ENCODE data around the gene SPC25. TPM values are rescaled to one million over a fixed set of nuclear protein-coding genes. Genes with fewer than 3 reads are reported as not detected.

SPC25 gene
- total and polyA plus RNA-seq, 10 of the 15 experiments (the other 5 are each of a cell fraction or from before 2014, with no cell fraction given): 18.7 to 61.5 (median 32.0) TPM

GRCh38 chr2:168894720-168895119 is 4.5 kb upstream of the SPC25 start:
- POLR2A ChIA-PET: no interaction called here
- Histone ChIP-seq H3K4me3 (no peak overlapping the region), H3K4me2 (ENCODE audit: control insufficient read depth, insufficient read depth) (no peak overlapping the region), H3K36me3 (ENCODE audit: control insufficient read depth in 2 of 2, insufficient read depth in 2 of 2, low read length in 1 of 2) (no peaks in the 10 kb centered on the region), H3K27ac (ENCODE audit: control insufficient read depth, insufficient read depth) (no peak overlapping the region), H3K79me2 (ENCODE audit: control insufficient read depth, insufficient read depth, low read length) (peaks cover 3% of the 10 kb centered on the region), H3K4me1 (ENCODE audit: control insufficient read depth, insufficient read depth, low read length) (no peaks in the 10 kb centered on the region), H4K20me1 (ENCODE audit: control insufficient read depth, insufficient read depth) (no peaks in the 10 kb centered on the region), H2AFZ (ENCODE audit: control insufficient read depth, low read depth, low read length) (no peak overlapping the region), H3K9ac (ENCODE audit: control insufficient read depth, insufficient read depth, low read length) (no peak overlapping the region), H3K9me3 (replicated peaks; ENCODE audit: control insufficient read depth, insufficient read depth, low read length) (no peaks in the 10 kb centered on the region), H3K27me3 (replicated peaks in 1 of 2; ENCODE audit: control insufficient read depth in 2 of 2, insufficient read depth in 2 of 2, low read length in 1 of 2) (peaks cover 0 to 3% of the 10 kb centered on the region in 2 experiments; a peak in 1 of 4 replicates)
- BruUV-seq (replicated peaks): no TSS peak
- TF ChIP-seq NR2C1 (IDR thresholded peaks at IDR 0.05) (no peak), ZNF217 (IDR thresholded peaks at IDR 0.05) (no peak), PKNOX1 (IDR thresholded peaks at IDR 0.05) (no peak), IKZF1 (conservative IDR thresholded peaks at IDR 0.05) (no peak), SIN3A (IDR thresholded peaks at IDR 0.05; ENCODE audit: low read depth, low read length) (no peak), PAX5 (IDR thresholded peaks at IDR 0.05; ENCODE audit: borderline replicate concordance, low read depth, low read length) (no peak)
- SMC1A ChIA-PET (ENCODE audit: uncharacterized antibody, unreplicated experiment): no interaction called here
- RAD21 ChIA-PET (ENCODE audit: unreplicated experiment): no interaction called here
- in situ Hi-C loops (cut with MboI): no loop called here
- intact Hi-C loops (cut with micrococcal nuclease; ENCODE audit: unreplicated experiment): no loop called here
- CTCF ChIA-PET: no interaction called here
- DNase-seq (ENCODE audit: low read depth, low spot score): no peak
- no peak for ATAC-seq
- no peak for FAIRE-seq

DNA sequence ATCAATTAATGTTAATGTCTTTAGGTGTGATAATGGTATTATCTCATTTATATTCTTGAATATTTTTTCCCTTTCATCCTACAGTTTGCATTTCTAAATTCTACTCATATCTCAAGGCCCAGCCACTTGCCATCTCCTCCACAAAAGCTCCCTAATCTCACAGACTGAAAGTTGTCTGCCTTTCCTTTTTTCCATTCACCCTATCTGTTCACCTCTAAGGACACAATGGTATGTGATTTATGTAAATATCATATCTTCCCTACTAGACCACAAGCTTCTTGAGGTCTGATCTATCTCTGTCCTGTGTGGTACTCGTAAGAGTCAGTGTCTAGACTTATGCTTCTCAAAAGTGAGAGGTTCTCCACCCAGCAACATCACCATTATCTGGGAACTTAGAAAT is 3.9 kb upstream of the SPC25 start:
- intact Hi-C loops (cut with micrococcal nuclease; ENCODE audit: unreplicated experiment) (no loop called here), in situ Hi-C loops (cut with MboI) (no loop called here)
- 23% methylated on average over 1 of the region's 1 CpG for WGBS (ENCODE audit: insufficient coverage, insufficient replicate concordance, low lambda C conversion rate, missing lambda C conversion rate)
- Histone ChIP-seq H3K4me2 (ENCODE audit: control insufficient read depth, insufficient read depth) (no peak overlapping the region), H3K9ac (ENCODE audit: control insufficient read depth, insufficient read depth, low read length) (no peak overlapping the region), H3K4me3 (no peak overlapping the region), H3K27ac (ENCODE audit: control insufficient read depth, insufficient read depth) (no peak overlapping the region), H4K20me1 (ENCODE audit: control insufficient read depth, insufficient read depth) (no peaks in the 10 kb centered on the region), H2AFZ (ENCODE audit: control insufficient read depth, low read depth, low read length) (no peak overlapping the region), H3K4me1 (ENCODE audit: control insufficient read depth, insufficient read depth, low read length) (no peaks in the 10 kb centered on the region), H3K79me2 (ENCODE audit: control insufficient read depth, insufficient read depth, low read length) (peaks cover 8% of the 10 kb centered on the region), H3K9me3 (replicated peaks; ENCODE audit: control insufficient read depth, insufficient read depth, low read length) (no peaks in the 10 kb centered on the region), H3K27me3 (replicated peaks in 1 of 2; ENCODE audit: control insufficient read depth in 2 of 2, insufficient read depth in 2 of 2, low read length in 1 of 2) (peaks cover 0 to 3% of the 10 kb centered on the region in 2 experiments; a peak in 1 of 4 replicates), H3K36me3 (ENCODE audit: control insufficient read depth in 2 of 2, insufficient read depth in 2 of 2, low read length in 1 of 2) (no peaks in the 10 kb centered on the region)
- ChIA-PET POLR2A (no interaction called here), SMC1A (ENCODE audit: uncharacterized antibody, unreplicated experiment) (no interaction called here), CTCF (no interaction called here), RAD21 (ENCODE audit: unreplicated experiment) (no interaction called here)
- ATAC-seq (no peak), DNase-seq (ENCODE audit: low read depth, low spot score) (no peak), FAIRE-seq (no peak)
- no TSS peak for BruUV-seq (replicated peaks)
- no peak for TF ChIP-seq YBX1 (IDR thresholded peaks at IDR 0.05)
- no peak for TF ChIP-seq IRF3 (IDR thresholded peaks at IDR 0.05)
- TF ChIP-seq HDAC2 (IDR thresholded peaks at IDR 0.05): no peak
- no peak for TF ChIP-seq CBFB (IDR thresholded peaks at IDR 0.05; ENCODE audit: low read depth)
- TF ChIP-seq TCF3 (IDR thresholded peaks at IDR 0.05; ENCODE audit: borderline replicate concordance, insufficient read depth, low read depth, low read length): no peak
- no peak for TF ChIP-seq SMC3 (IDR thresholded peaks at IDR 0.05; ENCODE audit: borderline replicate concordance, low read length)
- TF ChIP-seq YY1 (IDR thresholded peaks at IDR 0.05; ENCODE audit: low read depth, low read length): no peak
- no peak for TF ChIP-seq ZBTB40 (IDR thresholded peaks at IDR 0.05; ENCODE audit: borderline replicate concordance)
- TF ChIP-seq ZSCAN29 (IDR thresholded peaks at IDR 0.05): no peak
